ENCODE measurements around the gene TGFB1. TPM values are rescaled to one million over a fixed set of nuclear protein-coding genes. Genes with fewer than 3 reads are reported as not detected.

The TGFB1 gene
- total and polyA plus RNA-seq, 9 of the 15 experiments (the other 6 are each of a cell fraction or from before 2014, with no cell fraction given) = 0.24 to 159 (median 17.2) TPM

GRCh38 chr19:41397086-41398049 lies 43.6 kb upstream of the TGFB1 start, which contains the start of the genes BCKDHA and EXOSC5 (continued):
- TF ChIP-seq ZNF778 (CRISPR knock-in tag; IDR thresholded peaks at IDR 0.05) (no peak), HDAC3 (IDR thresholded peaks at IDR 0.05; ENCODE audit: borderline replicate concordance, partially characterized antibody) (peak; percentile 24), MEIS2 (IDR thresholded peaks at IDR 0.05; ENCODE audit: partially characterized antibody) (peak; percentile 93), MAZ (CRISPR knock-in tag; conservative IDR thresholded peaks at IDR 0.05 in 1 of 2, IDR thresholded peaks at IDR 0.05 in 1 of 2) (peak in 1 of 2 experiments; percentile 59; a peak in 3 of 4 replicates), SRSF3 (IDR thresholded peaks at IDR 0.05; ENCODE audit: insufficient read depth, low read length) (no peak), KDM5B (IDR thresholded peaks at IDR 0.05; ENCODE audit: insufficient replicate concordance, low read depth, low read length) (peak; percentile 89), ZNF121 (CRISPR knock-in tag; conservative IDR thresholded peaks at IDR 0.05) (no peak), NEUROD1 (IDR thresholded peaks at IDR 0.05; ENCODE audit: borderline replicate concordance, low read depth, low read length, partially characterized antibody) (no peak), CHD1 (IDR thresholded peaks at IDR 0.05; ENCODE audit: low read length) (no peak), MLLT1 (IDR thresholded peaks at IDR 0.05) (no peak), NFXL1 (CRISPR knock-in tag; IDR thresholded peaks at IDR 0.05) (no peak), MTF1 (CRISPR knock-in tag; IDR thresholded peaks at IDR 0.05; ENCODE audit: borderline replicate concordance) (no peak), GMEB1 (CRISPR knock-in tag; IDR thresholded peaks at IDR 0.05) (peak; percentile 59; the same call in 1 of the 2 replicates), ZNF174 (CRISPR knock-in tag; IDR thresholded peaks at IDR 0.05) (no peak), ZNF561 (CRISPR knock-in tag; conservative IDR thresholded peaks at IDR 0.05) (no peak), ARID3A (IDR thresholded peaks at IDR 0.05; ENCODE audit: borderline replicate concordance, low read depth, low read length) (peak; percentile 10; the same call in 1 of the 2 replicates), PCBP1 (IDR thresholded peaks at IDR 0.05; ENCODE audit: low read depth, low read length, poor library complexity, severe bottlenecking) (no peak), BHLHE40 (IDR thresholded peaks at IDR 0.05; ENCODE audit: low read length) (peak; percentile 97), GABPB2 (CRISPR knock-in tag; conservative IDR thresholded peaks at IDR 0.05) (no peak), ZC3H8 (IDR thresholded peaks at IDR 0.05) (no peak)
- TF ChIP-seq, protein P1, sequence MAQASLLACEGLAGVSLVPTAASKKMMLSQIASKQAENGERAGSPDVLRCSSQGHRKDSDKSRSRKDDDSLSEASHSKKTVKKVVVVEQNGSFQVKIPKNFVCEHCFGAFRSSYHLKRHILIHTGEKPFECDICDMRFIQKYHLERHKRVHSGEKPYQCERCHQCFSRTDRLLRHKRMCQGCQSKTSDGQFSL (CRISPR knock-in tag; IDR thresholded peaks at IDR 0.05) = no peak
- TF ChIP-seq, protein P1 (tag; IDR thresholded peaks at IDR 0.05) = no peak
